HuH-7.5 (cell line): ENCODE measurements around the gene KNOP1.
A peak's percentile ranks its signal among the peaks of the same experiment; 100 is the strongest.

Source experiments
- DNase-seq: peaks from one replicate; pipeline ENCODE4 v3.0.0; 2011; ENCODE audit warnings: low spot score

The KNOP1 gene

GRCh38 chr16:19707569-19708295 is 10.3 kb downstream of the KNOP1 start:
- DNase-seq, result no peak

- DNase-seq, result no peak
These were observed 11.2 kb downstream of the KNOP1 start for GRCh38 chr16:19706846-19707245.

GRCh38 chr16:19705843-19706242 is 12.2 kb downstream of the KNOP1 start:
- DNase-seq, result no peak

GRCh38 chr16:19705146-19705501 is 12.9 kb downstream of the KNOP1 start:
- no peak for DNase-seq

- no peak for DNase-seq
These were observed 13.5 kb downstream of the KNOP1 start for GRCh38 chr16:19704321-19705145.

- no peak for DNase-seq
These were observed 14.7 kb downstream of the KNOP1 start for GRCh38 chr16:19703172-19703889.

GRCh38 chr16:19701091-19701490 is 16.9 kb downstream of the KNOP1 start:
- no peak for DNase-seq

GRCh38 chr16:19700319-19700781 is 17.7 kb downstream of the KNOP1 start:
- DNase-seq, result peak; percentile 74

- DNase-seq, result no peak
These were observed 18.6 kb downstream of the KNOP1 start for GRCh38 chr16:19699472-19699871.

- DNase-seq, result no peak
These were observed 19.3 kb downstream of the KNOP1 start for GRCh38 chr16:19698480-19699465.

GRCh38 chr16:19697756-19698318 is 20.2 kb downstream of the KNOP1 start:
- no peak for DNase-seq

- DNase-seq, result no peak
These were observed 21.1 kb downstream of the KNOP1 start for GRCh38 chr16:19696961-19697360.

GRCh38 chr16:19696328-19696727 is 21.7 kb downstream of the KNOP1 start:
- no peak for DNase-seq

GRCh38 chr16:19694989-19695388 is 23.0 kb downstream of the KNOP1 start:
- DNase-seq, result no peak

GRCh38 chr16:19691161-19691711 is 26.8 kb downstream of the KNOP1 start:
- no peak for DNase-seq

- no peak for DNase-seq
These were observed 27.8 kb downstream of the KNOP1 start for GRCh38 chr16:19690196-19690595.

GRCh38 chr16:19689342-19689741 is 28.7 kb downstream of the KNOP1 start:
- no peak for DNase-seq

- no peak for DNase-seq
These were observed 29.5 kb downstream of the KNOP1 start for GRCh38 chr16:19688396-19689024.

GRCh38 chr16:19687279-19687678 is 30.7 kb downstream of the KNOP1 start:
- no peak for DNase-seq

GRCh38 chr16:19685176-19685575 is 32.9 kb downstream of the KNOP1 start:
- no peak for DNase-seq
